ENCODE results near the gene DNAH7.
"Not testable (repeated sequence)": the region's sequence is repeated elsewhere in the genome, so short reads cannot be mapped to it uniquely, and the experiment has no call there.

DNAH7 gene

DNA sequence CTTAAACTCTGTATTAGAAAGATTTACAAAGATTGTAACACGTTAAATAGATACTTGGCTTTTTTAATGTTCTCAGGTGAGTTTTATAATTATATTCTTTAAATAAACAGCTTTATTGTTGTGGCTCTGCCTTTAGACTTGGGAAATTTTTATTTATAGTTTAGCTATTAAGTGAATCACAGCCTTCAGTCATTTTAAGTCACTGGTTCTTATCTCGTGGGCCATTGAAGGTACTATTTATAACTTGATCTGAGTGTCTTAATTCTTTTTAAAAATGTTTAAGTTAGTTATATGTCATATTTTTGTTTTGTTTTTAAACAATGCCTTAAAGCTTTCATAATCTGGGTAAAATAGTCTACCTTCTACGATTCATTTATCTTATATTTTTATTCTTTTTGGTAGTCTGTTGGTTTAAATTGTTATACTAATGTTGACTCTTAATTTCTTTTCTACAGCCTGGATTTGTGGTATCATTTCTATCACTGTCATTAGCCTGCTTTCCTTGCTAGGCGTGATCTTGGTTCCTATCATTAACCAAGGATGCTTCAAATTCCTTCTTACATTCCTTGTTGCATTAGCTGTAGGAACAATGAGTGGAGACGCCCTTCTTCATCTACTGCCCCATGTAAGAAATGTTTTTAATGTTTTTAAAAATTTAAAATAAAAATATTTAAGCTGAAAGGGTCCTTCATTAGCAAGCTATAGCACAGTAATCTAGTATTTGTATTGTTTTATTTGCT, 362.3 kb downstream of the DNAH7 start:
- no peak for DNase-seq

DNA sequence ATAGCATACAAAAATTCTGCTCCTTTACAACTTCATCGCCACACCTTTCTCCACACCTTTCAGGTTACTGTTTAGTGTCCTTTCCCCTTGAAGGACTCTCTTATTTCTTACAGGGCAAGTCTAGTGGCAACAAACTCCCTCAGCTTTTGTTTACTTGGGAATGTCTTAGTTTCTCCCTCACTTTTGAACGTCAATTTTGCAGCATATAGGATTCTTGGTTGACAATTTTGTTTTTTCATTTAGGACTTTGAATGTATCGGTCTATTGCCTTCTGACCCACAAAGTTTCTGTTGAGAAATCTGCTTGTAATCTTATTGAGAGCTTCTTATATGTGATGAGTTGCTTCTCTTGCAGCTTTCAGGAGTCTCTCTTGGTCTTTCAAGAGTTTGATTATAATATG, 368.2 kb downstream of the DNAH7 start:
- no peak for DNase-seq

DNA sequence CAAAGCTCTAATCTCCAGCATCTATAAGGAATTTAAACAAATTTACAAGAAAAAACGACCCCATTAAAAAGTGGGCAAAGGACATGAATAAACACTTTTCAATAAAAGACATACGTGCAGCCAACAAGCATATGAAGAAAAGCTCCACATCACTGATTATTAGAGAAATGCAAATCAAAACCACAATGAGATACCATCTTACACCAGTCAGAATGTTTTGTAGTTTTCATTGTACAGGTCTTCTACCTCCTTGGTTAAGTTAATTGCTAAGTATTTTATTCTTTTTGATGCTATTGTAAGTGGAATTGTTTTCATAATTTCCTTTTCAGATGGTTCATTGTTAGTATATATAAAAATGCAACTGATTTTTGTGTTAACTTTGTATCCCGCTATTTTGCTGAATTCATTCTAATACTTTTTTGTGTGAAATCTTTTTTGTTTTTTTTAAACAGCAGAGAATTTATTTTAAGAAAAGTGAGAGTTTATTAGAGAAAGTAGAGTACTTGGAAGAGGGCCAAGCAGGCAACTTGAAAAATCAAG, 370.9 kb downstream of the DNAH7 start:
- DNase-seq = no peak

DNA sequence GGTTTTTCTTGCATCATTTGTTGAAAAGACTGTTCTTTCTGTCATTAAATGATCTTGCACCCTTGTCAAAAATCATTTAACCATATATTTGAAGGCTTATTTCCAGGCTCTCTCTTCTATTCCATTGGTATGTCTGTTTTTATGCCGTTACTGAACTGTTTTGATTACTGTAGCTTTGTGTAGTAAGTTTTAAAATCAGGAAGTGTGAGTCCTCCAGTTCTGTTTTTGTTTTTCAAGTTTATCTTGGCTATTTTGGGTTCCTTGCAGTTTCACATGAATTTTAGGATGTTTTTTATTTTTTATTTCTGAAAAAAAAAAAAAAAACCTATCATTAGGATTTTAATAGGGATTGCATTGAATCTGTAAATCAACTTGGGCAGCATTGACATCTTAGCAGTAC, 372.6 kb downstream of the DNAH7 start:
- no peak for DNase-seq

DNA sequence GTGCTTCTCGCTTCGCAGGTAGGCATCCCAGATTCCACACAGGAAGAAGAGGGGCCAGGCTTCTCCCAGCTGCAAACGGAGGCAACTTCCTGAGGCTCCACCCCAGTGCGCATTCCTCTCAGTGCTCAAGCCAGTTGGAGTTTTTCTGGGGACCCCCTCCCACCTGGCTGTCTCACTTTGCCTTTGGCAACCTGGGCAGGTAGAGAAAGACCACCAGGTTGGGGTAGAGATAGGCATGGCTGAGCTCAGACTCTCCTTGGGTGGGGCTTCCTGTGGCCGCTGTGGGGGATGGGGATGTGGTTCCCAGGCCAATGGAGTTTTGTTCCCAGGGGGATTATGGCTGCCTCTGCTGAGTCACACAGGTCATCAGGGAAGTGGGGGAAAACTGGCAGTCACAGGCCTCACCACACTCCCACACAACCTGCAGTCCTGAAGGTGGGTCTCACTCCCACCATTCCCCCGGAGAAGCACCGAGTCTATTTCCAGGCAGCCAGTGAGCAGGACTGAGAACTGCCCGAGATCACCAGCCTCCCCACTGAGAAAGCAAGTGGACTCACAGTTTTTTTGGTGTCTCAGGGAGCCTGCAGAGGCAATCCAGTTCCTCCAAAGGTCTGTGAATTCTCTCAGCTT, 373.5 kb downstream of the DNAH7 start:
- no peak for DNase-seq

DNA sequence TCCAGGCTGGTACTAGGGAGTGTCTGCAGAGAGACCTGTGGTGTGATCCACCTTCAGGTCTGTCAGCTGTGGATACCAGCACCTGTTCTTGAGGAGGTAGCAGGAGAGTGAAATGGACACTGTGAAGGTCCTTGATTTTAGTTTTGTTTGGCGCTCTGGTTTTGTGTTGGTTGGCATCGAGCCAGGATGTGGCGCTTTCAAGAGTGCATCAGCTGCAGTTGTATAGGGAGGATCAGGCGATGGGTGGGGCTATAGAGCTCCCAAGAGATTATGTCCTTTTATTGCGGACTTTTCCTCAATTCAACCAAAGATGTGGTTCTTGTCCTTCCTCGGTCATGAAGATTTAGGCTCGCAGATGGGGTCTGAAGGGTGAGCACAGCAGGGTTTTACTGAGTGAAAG, 374.1 kb downstream of the DNAH7 start:
- DNase-seq = no peak

DNA sequence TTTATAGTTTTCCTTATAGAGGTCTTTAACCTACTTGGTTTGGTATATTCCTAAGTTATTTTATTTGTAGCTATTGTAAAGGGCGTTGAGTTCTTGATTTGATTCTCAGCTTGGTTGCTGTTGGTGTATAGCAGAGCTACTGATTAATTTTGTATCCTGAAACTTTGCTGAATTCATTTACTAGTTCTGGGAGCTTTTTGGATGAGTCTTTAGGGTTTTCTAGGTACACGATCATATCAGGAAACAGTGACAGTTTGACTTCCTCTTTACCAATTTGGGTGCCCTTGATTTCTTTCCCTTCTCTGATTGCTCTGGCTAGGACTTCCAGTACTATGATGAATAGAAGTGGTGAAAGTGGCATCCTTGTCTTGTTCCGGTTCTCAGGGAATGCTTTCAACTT, 376.1 kb downstream of the DNAH7 start:
- DNase-seq = not testable (repeated sequence)

All from activated gamma-delta T cell (primary cell).